NCI-H1930 (cell line): Measurements from ENCODE around the gene CCR4.
"Not testable (repeated sequence)": the region's sequence is repeated elsewhere in the genome, so short reads cannot be mapped to it uniquely, and the experiment has no call there.

ENCODE experiments used
- DNase-seq, 2 experiments: peaks; one replicate each; lab custom pipeline; 2025; lab: John Stamatoyannopoulos, UW

CCR4 gene

GRCh38 chr3:32983124-32983523 is 31.7 kb downstream of the CCR4 start:
- DNase-seq, result no peak

GRCh38 chr3:32984918-32985317 is 33.5 kb downstream of the CCR4 start:
- not testable (repeated sequence) for DNase-seq

GRCh38 chr3:32989171-32989570 is 37.7 kb downstream of the CCR4 start:
- no peak for DNase-seq

- DNase-seq, result no peak
Observed at GRCh38 chr3:32990116-32990515, 38.7 kb downstream of the CCR4 start.

GRCh38 chr3:32991781-32992180 is 40.3 kb downstream of the CCR4 start:
- DNase-seq, result no peak

DNA sequence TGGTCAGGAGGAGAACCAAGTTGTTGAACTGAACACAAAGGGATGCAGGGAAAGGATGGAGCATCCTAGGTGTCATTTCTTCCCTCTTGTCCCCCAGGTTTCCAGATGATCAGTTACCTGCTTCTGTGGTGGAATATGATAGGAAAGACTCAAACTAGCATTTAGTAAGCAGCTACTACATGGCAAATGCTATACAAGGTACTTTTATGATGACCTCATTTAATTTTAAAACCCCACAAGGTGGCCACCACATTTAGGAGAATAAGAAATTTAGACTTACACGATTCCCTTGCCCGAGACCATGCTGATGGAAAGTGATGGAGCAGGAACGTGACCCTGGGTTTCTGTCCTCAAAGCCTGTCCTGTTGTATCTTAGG is 40.9 kb downstream of the CCR4 start:
- no peak for DNase-seq

DNA sequence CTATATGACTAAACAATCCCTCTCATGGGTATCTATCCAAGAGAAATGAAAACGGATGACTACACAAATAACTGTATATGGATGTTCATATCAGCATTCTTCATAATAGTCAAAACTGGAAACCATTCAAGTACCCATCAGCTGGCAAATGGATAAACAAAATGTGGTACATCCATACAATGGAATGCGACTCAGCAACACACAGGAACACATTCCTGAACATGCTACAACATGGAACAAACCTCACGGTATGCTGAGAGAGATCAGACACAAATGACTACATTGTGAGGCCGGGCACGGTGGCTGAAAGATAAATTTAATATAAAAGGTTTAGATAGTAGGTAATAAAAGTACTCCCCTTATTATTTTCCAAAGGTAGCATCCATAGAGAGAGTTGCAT is 42.6 kb downstream of the CCR4 start:
- no peak for DNase-seq

DNA sequence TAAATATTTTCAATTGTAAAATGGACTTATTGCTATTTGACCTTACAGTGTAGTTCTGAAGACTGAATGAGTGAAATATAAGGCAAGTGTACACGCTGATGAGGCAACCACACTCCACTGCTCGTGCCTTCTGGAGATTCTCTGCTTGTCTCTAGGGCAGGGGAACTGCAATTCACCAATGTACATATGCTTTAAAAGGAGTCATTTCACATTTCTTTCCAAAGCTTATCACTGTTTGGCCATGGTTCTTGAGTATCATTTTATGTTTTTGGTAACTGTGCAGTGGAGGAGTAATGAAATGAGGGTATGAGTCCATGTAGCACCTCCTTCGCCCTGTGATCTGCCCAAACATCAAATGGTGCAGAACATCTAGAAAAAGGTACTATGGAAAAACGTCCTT is 43.7 kb downstream of the CCR4 start:
- DNase-seq, result no peak

DNA sequence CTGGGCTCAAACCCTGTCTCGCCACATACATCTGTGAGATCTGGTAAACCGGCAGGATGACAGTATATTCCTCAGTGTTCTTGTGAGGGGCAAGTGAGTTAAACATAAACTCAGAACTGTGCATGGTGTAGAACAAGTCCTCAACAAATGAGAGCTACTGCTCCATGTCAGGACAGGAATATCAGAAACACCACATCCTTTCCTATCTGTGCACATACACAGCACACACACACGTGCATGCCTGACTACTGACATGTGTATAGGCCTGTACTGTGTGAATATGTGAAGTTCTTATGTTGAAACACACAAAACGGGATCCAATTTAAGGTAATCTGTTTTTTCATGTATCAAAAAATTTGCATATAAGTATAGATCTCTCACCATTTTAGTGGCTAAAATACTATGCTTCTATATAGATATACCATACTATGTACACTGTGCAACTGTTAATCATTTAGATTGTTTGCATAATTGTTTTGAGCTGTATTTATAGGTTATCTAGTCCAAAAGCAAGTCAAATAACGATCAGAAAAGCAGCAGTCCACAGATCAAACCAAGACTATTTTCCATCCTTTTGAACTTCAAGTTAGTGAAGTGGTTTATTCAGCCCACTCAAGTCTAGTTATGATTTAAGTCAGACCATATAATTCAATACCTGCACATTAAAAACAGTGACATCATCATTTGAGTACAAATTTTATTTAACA is 44.8 kb downstream of the CCR4 start:
- DNase-seq, result no peak

DNA sequence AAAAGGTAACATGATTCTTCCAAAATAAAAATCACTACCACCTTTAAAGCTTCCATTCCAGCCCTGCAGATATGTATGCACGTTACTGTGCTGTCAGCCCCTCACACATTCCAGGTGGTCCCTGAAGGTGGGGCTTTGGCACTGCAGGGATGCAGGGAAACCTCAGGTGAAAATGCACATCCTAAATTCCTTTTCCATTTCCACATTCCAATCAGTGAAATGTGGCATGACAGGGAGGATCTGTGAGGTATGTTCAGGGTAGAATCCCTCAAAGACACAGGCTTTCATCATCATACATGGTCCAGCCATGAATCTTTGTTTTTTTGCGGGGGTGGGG is 45.3 kb downstream of the CCR4 start:
- no peak for DNase-seq

DNA sequence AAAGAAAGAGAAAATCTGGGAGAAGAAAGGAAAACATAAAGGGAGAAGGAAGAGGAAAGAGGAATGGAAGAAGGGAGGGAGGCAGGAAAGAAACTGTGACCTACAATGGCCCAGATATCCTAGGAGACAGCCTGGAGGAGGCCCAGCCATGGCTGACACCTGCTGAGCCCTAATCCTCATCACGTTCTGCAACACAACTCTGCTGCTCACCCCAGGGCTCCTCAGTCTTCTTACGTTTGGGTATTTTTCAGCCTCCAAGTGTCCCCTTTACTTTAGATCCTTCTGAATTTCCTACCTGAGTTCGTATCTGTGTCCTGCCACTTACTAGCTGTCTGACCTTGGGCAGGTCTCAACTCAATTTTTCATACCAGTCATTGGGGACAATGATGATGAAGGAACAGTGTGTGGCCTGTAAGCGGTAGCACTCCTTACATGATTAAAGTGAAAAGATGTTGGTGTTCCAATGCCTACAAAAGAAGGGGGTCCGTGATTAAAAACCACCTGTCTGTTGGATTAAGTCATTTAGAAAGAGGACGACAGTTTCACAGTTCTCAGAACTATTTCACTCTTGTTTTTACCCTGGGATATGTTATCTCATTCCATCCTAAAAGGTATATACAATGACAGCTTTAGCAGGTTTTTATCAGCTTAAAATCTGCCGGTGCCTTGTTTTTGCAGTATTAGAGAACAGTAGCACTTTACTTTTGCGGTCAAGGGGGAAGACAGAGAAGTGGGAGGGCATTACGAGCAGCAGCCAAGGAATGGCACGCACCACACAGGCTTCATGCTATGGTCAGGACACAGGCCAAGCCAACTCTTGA is 47.4 kb downstream of the CCR4 start:
- no peak for DNase-seq

DNA sequence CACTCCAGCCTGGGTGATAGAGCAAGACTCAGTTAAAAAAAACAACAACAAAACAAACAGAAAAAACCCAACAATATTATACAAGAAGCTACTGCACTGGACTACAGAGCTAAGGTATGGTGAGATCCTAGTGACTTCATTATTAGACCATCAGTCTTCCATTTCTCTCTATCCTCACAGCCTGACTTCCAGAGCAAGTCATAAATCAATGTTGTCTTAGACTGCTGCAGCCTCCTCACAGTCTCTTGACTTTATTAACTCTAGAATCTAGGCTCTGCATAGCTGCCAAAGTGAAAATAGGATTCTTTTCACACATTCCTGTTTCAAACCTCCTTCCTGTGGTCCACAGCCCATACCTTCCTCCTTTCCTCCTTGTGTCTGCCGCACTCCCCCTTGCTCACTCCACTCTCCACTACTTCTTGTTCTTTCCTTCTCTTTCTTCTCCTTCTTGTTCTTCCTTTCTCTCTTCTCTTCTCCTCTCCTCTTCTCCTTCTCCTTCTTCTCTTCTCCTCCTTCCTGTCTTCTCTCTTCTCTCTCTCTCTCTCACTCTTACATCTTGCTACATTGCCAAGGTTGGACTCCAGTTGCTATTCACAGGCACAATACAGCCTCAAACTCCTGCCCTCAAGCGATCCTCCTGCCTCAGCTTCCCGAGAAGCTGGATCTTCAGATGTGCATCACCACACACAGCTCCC is 49.4 kb downstream of the CCR4 start:
- no peak for DNase-seq

DNA sequence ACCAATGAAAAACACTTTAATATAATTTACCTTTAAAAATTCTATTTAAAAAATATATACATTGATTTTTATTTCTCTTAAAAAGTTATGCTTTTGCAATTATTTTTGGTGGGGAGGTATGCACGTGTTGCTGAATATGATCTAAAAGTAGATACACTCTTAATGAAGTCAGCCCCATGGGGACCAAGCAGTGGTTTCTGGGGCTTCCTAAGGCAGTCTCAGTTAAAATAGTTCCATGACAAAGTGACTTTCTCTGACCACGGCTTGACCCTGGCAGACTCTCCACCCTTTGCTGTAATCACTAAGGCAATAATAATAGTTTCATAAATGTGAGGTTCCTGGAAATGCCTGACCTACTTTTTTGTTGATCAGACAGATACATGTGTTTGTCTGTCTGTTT is 50.4 kb downstream of the CCR4 start:
- DNase-seq, result no peak

GRCh38 chr3:33003308-33003707 is 51.9 kb downstream of the CCR4 start:
- DNase-seq, result no peak

- no peak for DNase-seq
Observed at GRCh38 chr3:33004205-33004604, 52.8 kb downstream of the CCR4 start.

- no peak for DNase-seq
Observed at GRCh38 chr3:33004961-33005360, 53.5 kb downstream of the CCR4 start.
